HG02610 (cell line): ENCODE measurements around the gene ZNF575.

Experiments
- ATAC-seq: cut with Tn5 transposase; IDR thresholded peaks from one replicate; pipeline ENCODE4 v1.9.1; 2021; ENCODE audit warnings: mild to moderate bottlenecking, moderate library complexity; ENCODE audit not compliant: unreplicated experiment

The ZNF575 gene

DNA sequence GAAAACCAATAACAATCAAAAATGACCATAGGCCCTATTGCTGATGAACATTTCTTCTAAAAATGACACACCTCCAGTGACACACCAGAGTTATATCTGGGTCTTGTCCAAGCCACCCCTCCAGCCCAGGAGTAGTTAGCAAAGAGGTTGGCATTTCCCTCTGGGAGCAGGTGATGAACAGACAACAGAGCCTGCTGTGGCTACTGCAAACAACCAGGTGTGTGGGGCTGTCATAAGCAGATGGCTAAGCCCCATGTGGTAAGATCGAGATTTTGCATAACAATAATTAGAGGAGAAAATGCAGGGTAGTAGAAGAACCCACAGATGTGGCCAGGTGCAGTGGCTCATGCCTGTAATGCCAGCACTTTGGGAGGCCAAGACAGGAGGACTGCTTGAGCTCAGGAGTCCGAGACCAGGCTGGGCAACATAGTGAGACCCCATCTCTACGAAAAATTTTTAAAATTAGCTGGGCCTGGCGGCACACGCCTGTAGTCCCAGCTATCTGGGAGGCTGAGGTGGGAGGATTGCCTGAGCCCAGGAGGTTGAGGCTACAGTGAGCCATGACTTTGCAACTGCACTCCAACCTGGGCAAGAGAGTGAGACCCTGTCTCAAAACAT is 37.3 kb downstream of the ZNF575 start:
- ATAC-seq, result no peak

DNA sequence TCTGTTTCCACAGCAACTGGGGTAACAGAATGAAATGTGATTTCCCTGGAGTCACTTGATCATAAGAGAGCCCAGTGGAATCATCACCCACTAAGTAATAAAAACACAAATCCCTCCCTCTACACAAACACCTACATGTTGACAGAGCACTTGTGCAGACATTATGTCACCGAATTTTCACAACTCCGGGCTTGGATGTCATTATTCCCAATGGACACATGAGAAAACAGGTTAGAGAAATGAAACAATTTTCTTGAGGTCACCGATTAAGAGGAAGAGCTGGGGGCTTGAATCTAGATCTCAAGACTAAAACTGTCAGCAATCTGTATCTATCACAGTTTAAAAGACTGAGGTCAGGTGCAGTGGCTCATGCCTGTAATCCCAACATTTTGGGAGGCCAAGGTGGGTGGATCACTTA is 39.2 kb downstream of the ZNF575 start:
- no peak for ATAC-seq

DNA sequence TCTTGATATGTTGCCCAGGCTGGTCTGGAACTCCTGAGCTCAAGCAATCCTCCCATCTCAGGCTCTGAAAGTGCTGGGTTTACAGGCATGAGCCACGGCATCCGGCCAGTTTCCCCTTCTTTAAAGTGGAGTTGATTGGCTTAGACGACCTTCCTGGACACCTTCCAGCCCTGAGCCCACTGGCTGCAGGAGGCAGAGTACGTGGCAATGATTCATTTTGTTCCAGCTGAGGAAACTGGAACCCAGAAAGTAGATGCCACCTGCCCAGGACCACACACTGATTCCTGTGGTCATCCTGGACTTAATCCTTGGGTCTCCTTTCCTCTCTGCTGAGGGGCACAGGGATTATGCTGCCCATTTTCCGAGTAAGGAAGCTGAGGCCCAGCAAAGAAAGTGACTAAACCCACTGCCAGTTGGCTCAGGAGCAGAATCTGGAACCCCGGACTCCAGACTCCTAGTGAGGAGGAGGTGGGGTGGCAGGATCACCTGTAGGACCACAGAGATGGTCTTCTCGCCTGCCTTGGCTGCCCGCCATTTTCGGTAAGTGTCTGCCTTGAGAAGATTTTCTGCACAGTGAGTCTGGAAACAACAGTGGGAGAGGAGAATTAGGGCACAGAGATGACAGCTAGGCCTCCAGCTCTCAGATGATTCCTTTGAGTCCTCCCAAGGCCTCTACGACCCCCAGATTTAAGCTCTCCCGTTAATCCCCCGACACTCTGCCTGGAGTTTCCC is 41.6 kb downstream of the ZNF575 start:
- no peak for ATAC-seq

- peak; percentile 97 for ATAC-seq
Measured at GRCh38 chr19:43575156-43575950, 42.4 kb downstream of the ZNF575 start, which contains the start of the genes PINLYP and XRCC1. TSS of gene PINLYP (plus strand) at chr19:43575801. CDS start at chr19:43577192, 1,391 bp downstream. TSS of gene XRCC1 (minus strand) at chr19:43575527. CDS start at chr19:43575458, 69 bp downstream.

DNA sequence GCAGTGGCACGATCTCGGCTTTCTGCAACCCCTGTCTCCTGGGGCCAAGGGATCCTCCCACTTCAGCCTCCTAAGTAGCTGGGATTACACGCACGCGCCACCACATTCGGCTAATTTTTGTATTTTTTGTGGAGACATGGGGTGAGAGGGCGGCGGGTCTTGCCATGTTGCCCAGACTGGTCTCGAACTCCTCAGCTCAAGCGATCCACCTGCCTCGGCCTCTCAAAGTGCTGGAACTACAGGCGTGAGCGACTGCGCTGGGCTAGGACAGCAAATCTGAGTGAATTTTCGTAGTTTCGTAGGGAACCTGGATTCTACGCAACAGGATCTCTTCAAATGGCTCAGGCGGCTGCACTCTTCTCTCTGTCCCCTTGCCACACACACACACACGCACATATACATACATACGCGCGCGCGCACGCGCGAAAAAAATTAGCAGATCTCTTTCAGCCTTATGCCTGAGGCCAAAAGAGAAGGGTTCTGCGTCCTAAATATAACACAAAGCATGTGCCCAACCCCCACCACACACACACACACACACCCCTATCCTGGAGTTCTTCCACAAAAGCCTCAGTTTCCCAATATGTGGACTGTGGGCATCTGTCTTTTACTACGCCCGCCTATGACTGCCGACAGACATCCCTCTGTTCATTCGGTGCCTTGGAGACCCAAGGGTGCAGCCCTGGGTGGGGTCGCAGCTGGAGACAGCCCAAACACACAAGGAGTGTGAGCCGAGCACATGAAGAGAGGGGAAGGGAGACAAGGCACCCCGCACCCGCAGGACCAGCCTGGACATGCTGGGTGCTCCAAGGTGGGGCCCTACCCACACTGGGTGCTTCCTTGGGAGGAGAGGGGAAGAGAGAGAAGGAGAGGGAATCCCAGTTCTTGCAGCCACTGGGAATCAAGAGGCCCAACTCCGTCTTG is 43.2 kb downstream of the ZNF575 start:
- peak; percentile 3 for ATAC-seq

DNA sequence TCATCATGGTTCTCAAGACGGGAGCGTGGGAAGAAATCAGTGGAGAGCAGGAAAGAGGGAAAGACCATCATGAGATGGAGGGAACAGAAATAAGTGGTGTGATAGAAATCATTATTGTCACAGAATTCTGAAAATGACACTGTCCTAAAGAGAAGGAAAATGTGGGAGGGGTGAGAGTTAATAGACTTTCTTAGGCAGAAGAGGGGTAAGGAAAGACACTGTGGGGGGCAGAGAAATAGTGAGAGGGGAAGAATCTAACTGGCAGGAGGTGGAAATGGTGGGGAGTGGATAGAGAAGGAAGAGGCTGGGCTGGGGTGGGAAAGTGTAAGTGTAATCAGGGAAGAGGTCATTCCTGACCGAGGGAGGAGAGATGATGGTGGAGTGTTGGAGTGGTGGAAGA is 45.8 kb downstream of the ZNF575 start:
- no peak for ATAC-seq

DNA sequence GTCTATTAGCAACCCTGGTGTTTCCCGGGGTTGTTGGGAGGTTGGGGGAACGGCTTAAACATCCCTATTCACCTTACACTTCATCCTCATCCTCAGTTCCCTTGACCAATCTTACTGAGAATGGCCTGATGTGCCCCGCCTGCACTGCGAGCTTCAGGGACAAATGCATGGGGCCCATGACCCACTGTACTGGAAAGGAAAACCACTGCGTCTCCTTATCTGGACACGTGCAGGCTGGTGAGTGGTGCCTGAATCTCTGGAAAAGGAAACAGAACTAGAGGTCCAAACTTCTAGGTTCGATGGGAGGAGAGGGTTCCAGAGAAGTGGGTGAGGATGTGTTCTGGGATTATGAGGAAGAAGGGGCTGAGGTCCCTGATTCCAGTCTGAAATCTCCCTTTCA is 48.5 kb downstream of the ZNF575 start:
- ATAC-seq, result no peak

GRCh38 chr19:43582495-43582894 is 49.5 kb downstream of the ZNF575 start:
- no peak for ATAC-seq

DNA sequence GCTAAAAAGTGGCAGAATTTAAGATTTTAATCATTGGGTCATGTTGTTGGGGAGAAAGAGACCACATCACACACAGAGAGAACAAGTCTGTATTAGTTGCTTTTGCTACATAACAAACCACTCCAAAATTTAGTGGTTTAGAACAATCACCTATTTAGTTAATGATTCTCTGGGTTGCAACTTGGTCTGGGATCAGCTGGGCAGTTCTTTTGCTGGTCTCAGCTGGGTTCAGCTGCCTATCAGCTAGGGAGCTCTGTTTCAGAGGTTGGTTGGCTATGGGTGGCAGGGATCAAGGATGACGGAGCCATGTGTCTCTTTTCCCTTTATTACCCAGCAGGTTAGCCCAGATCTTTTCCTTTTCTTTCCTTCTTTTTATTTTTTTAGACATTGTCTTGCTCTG is 51.5 kb downstream of the ZNF575 start:
- no peak for ATAC-seq
